DND-41 (cell line): ENCODE results near the gene PEAK1.

ENCODE experiments used
- CTCF ChIP-seq: IDR thresholded peaks from 2 replicates; pipeline ENCODE4 v1.5.1; 2012; ENCODE audit warnings: borderline replicate concordance, low read length, moderate library complexity, mild to moderate bottlenecking; ENCODE audit not compliant: poor library complexity, severe bottlenecking; ENCODE audit errors: extremely low read depth
- EZH2 ChIP-seq: IDR thresholded peaks from 3 replicates; pipeline ENCODE4 v1.6.1; 2012; ENCODE audit warnings: borderline replicate concordance, low read depth, mild to moderate bottlenecking, moderate library complexity, low read length, inconsistent platforms; ENCODE audit not compliant: severe bottlenecking

DNA sequence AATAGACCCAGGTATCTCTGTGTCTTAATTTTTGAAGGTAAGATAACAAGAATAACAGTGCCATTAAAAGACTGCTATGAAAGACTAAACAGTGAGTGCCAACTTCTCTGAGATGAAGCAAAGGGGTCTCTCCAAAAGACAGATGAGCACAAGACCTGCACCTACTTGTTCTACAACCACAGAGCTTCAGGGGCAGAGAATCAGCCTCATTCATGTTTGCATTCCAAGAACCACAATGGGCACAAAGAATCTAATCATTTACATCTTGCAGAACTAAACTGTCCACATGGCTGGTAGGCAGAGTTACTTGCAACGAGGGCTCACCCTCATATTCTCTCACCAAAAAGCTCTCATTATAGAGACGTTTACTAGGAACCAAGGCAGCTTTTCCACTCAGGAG lies 83.9 kb downstream of the PEAK1 start:
- TF ChIP-seq CTCF (no peak), EZH2 (no peak)
